Activated T-cell treated with anti-CD3 and anti-CD28 coated beads, Interleukin-2, amount 50 U/mL, for 24 hours (primary cell): Measurements from ENCODE around the gene MS4A15.

ENCODE experiments used
- DNase-seq: peaks from one replicate; pipeline ENCODE4 v3.0.0-alpha.2; 2020
- H3K27ac Mint-ChIP-seq: 2 replicates; pipeline ENCODE4 v1.8.0; 2020; ENCODE audit warnings: mild to moderate bottlenecking, mixed read lengths
- H3K27me3 Mint-ChIP-seq: 2 replicates; pipeline ENCODE4 v1.8.0; 2020; ENCODE audit warnings: mixed read lengths
- H3K36me3 Mint-ChIP-seq: 2 replicates; pipeline ENCODE4 v1.8.0; 2020; ENCODE audit warnings: low read depth, mixed read lengths
- H3K4me1 Mint-ChIP-seq: 2 replicates; pipeline ENCODE4 v1.8.0; 2020; ENCODE audit warnings: low read depth, mixed read lengths
- H3K4me3 Mint-ChIP-seq: 2 replicates; pipeline ENCODE4 v1.8.0; 2020; ENCODE audit warnings: mild to moderate bottlenecking, moderate library complexity, mixed read lengths
- H3K9me3 Mint-ChIP-seq: 2 replicates; pipeline ENCODE4 v1.8.0; 2020; ENCODE audit warnings: mixed read lengths

The MS4A15 gene

GRCh38 chr11:60763692-60764369 lies 7.2 kb downstream of the MS4A15 start:
- DNase-seq, result no peak
- Mint-ChIP-seq H3K27me3 (peaks cover 38% of the 10 kb centered on the region), H3K4me3 (no peak overlapping the region), H3K4me1 (no peaks in the 10 kb centered on the region), H3K36me3 (no peaks in the 10 kb centered on the region), H3K9me3 (no peaks in the 10 kb centered on the region), H3K27ac (no peak overlapping the region)

GRCh38 chr11:60764879-60765278 lies 8.2 kb downstream of the MS4A15 start:
- H3K9me3 Mint-ChIP-seq, result no peaks in the 10 kb centered on the region
- H3K27me3 Mint-ChIP-seq, result peaks cover 36% of the 10 kb centered on the region
- H3K4me1 Mint-ChIP-seq, result no peaks in the 10 kb centered on the region
- no peaks in the 10 kb centered on the region for H3K36me3 Mint-ChIP-seq
- no peak for DNase-seq
- H3K4me3 Mint-ChIP-seq, result no peak overlapping the region
- no peak overlapping the region for H3K27ac Mint-ChIP-seq

- no peaks in the 10 kb centered on the region for H3K9me3 Mint-ChIP-seq
- H3K4me3 Mint-ChIP-seq, result no peak overlapping the region
- DNase-seq, result no peak
- peaks cover 32% of the 10 kb centered on the region for H3K27me3 Mint-ChIP-seq
- no peaks in the 10 kb centered on the region for H3K4me1 Mint-ChIP-seq
- H3K36me3 Mint-ChIP-seq, result no peaks in the 10 kb centered on the region
- no peak overlapping the region for H3K27ac Mint-ChIP-seq
Observed at GRCh38 chr11:60765355-60765754, 8.7 kb downstream of the MS4A15 start.

GRCh38 chr11:60766547-60766946 lies 9.9 kb downstream of the MS4A15 start:
- no peaks in the 10 kb centered on the region for H3K36me3 Mint-ChIP-seq
- peaks cover 30% of the 10 kb centered on the region for H3K27me3 Mint-ChIP-seq
- no peak overlapping the region for H3K4me3 Mint-ChIP-seq
- H3K27ac Mint-ChIP-seq, result no peak overlapping the region
- no peaks in the 10 kb centered on the region for H3K4me1 Mint-ChIP-seq
- no peaks in the 10 kb centered on the region for H3K9me3 Mint-ChIP-seq
- no peak for DNase-seq

- Mint-ChIP-seq H3K4me3 (no peak overlapping the region), H3K36me3 (no peaks in the 10 kb centered on the region), H3K9me3 (no peaks in the 10 kb centered on the region), H3K4me1 (no peaks in the 10 kb centered on the region), H3K27ac (no peak overlapping the region), H3K27me3 (peaks cover 30% of the 10 kb centered on the region)
- peak; percentile 40 for DNase-seq
Observed at GRCh38 chr11:60767388-60767811, 10.7 kb downstream of the MS4A15 start.

- no peak for DNase-seq
- no peak overlapping the region for H3K27ac Mint-ChIP-seq
- no peaks in the 10 kb centered on the region for H3K36me3 Mint-ChIP-seq
- H3K9me3 Mint-ChIP-seq, result no peaks in the 10 kb centered on the region
- H3K4me3 Mint-ChIP-seq, result no peak overlapping the region
- H3K4me1 Mint-ChIP-seq, result no peaks in the 10 kb centered on the region
- peaks cover 30% of the 10 kb centered on the region for H3K27me3 Mint-ChIP-seq
Observed at GRCh38 chr11:60768202-60768601, 11.5 kb downstream of the MS4A15 start.

- Mint-ChIP-seq H3K4me3 (no peak overlapping the region), H3K27me3 (peaks cover 23% of the 10 kb centered on the region), H3K4me1 (no peaks in the 10 kb centered on the region), H3K9me3 (no peaks in the 10 kb centered on the region), H3K27ac (no peak overlapping the region), H3K36me3 (no peaks in the 10 kb centered on the region)
- no peak for DNase-seq
Observed at GRCh38 chr11:60769273-60769672, 12.6 kb downstream of the MS4A15 start.

- no peak for DNase-seq
Observed at GRCh38 chr11:60769811-60770210, 13.1 kb downstream of the MS4A15 start.

GRCh38 chr11:60771146-60771545 lies 14.5 kb downstream of the MS4A15 start:
- no peak for DNase-seq
- peaks cover 23% of the 10 kb centered on the region for H3K27me3 Mint-ChIP-seq
- no peaks in the 10 kb centered on the region for H3K9me3 Mint-ChIP-seq
- H3K36me3 Mint-ChIP-seq, result no peaks in the 10 kb centered on the region
- peaks cover 9% of the 10 kb centered on the region for H3K4me1 Mint-ChIP-seq
- no peak overlapping the region for H3K27ac Mint-ChIP-seq
- H3K4me3 Mint-ChIP-seq, result no peak overlapping the region

More at GRCh38 chr11:60769811-60770210, 13.1 kb downstream of the MS4A15 start:
- Mint-ChIP-seq H3K4me1 (peaks cover 5% of the 10 kb centered on the region), H3K27me3 (peaks cover 24% of the 10 kb centered on the region), H3K4me3 (no peak overlapping the region), H3K9me3 (no peaks in the 10 kb centered on the region), H3K36me3 (no peaks in the 10 kb centered on the region), H3K27ac (no peak overlapping the region)

- Mint-ChIP-seq H3K36me3 (no peaks in the 10 kb centered on the region), H3K9me3 (no peaks in the 10 kb centered on the region), H3K4me3 (no peak overlapping the region), H3K27ac (no peak overlapping the region), H3K4me1 (peaks cover 9% of the 10 kb centered on the region), H3K27me3 (peaks cover 16% of the 10 kb centered on the region)
- DNase-seq, result no peak
Observed at GRCh38 chr11:60771879-60772525, 15.3 kb downstream of the MS4A15 start.

- H3K4me1 Mint-ChIP-seq, result peaks cover 9% of the 10 kb centered on the region
- no peak overlapping the region for H3K27ac Mint-ChIP-seq
- no peak for DNase-seq
- H3K27me3 Mint-ChIP-seq, result peaks cover 13% of the 10 kb centered on the region
- no peak overlapping the region for H3K4me3 Mint-ChIP-seq
- no peaks in the 10 kb centered on the region for H3K9me3 Mint-ChIP-seq
- H3K36me3 Mint-ChIP-seq, result no peaks in the 10 kb centered on the region
Observed at GRCh38 chr11:60772666-60773065, 16.0 kb downstream of the MS4A15 start.

GRCh38 chr11:60774726-60775125 lies 18.1 kb downstream of the MS4A15 start:
- Mint-ChIP-seq H3K27ac (no peak overlapping the region), H3K27me3 (peaks cover 10% of the 10 kb centered on the region), H3K4me3 (no peak overlapping the region), H3K9me3 (no peaks in the 10 kb centered on the region), H3K36me3 (no peaks in the 10 kb centered on the region), H3K4me1 (peaks cover 9% of the 10 kb centered on the region)
- DNase-seq, result no peak

GRCh38 chr11:60775420-60775961 lies 18.8 kb downstream of the MS4A15 start:
- H3K4me1 Mint-ChIP-seq, result peaks cover 9% of the 10 kb centered on the region
- peaks cover 7% of the 10 kb centered on the region for H3K27me3 Mint-ChIP-seq
- H3K36me3 Mint-ChIP-seq, result no peaks in the 10 kb centered on the region
- H3K4me3 Mint-ChIP-seq, result no peak overlapping the region
- no peaks in the 10 kb centered on the region for H3K9me3 Mint-ChIP-seq
- DNase-seq, result peak; percentile 81
- no peak overlapping the region for H3K27ac Mint-ChIP-seq

- no peak overlapping the region for H3K4me3 Mint-ChIP-seq
- DNase-seq, result no peak
- H3K4me1 Mint-ChIP-seq, result peaks cover 9% of the 10 kb centered on the region
- H3K27ac Mint-ChIP-seq, result no peak overlapping the region
- H3K36me3 Mint-ChIP-seq, result no peaks in the 10 kb centered on the region
- no peaks in the 10 kb centered on the region for H3K9me3 Mint-ChIP-seq
- H3K27me3 Mint-ChIP-seq, result peaks cover 7% of the 10 kb centered on the region
Observed at GRCh38 chr11:60776167-60776566, 19.5 kb downstream of the MS4A15 start.

GRCh38 chr11:60777106-60777505 lies 20.4 kb downstream of the MS4A15 start:
- DNase-seq, result no peak
- Mint-ChIP-seq H3K4me3 (no peak overlapping the region), H3K27ac (no peak overlapping the region), H3K36me3 (no peaks in the 10 kb centered on the region), H3K9me3 (no peaks in the 10 kb centered on the region), H3K4me1 (peaks cover 9% of the 10 kb centered on the region), H3K27me3 (peaks cover 7% of the 10 kb centered on the region)
